LNCaP clone FGC (cell line): ENCODE measurements around the gene SART1.
A peak's percentile ranks its signal among the peaks of the same experiment; 100 is the strongest.

Experiments used
- DNase-seq: peaks from one replicate; pipeline ENCODE4 v3.0.0-alpha.2; 2011; ENCODE audit warnings: low read depth
- H3K4me3 ChIP-seq: 2 replicates; pipeline ENCODE4 v1.5.1; 2011; ENCODE audit warnings: mild to moderate bottlenecking, low read depth, low read length, control low read depth
- TF ChIP-seq, protein P1 (sequence below): IDR thresholded peaks from 2 replicates; pipeline ENCODE4 v1.5.1; 2012; ENCODE audit warnings: mild to moderate bottlenecking; ENCODE audit not compliant: control insufficient read depth, insufficient read depth; ENCODE audit errors: extremely low read depth

The SART1 gene, protein sequence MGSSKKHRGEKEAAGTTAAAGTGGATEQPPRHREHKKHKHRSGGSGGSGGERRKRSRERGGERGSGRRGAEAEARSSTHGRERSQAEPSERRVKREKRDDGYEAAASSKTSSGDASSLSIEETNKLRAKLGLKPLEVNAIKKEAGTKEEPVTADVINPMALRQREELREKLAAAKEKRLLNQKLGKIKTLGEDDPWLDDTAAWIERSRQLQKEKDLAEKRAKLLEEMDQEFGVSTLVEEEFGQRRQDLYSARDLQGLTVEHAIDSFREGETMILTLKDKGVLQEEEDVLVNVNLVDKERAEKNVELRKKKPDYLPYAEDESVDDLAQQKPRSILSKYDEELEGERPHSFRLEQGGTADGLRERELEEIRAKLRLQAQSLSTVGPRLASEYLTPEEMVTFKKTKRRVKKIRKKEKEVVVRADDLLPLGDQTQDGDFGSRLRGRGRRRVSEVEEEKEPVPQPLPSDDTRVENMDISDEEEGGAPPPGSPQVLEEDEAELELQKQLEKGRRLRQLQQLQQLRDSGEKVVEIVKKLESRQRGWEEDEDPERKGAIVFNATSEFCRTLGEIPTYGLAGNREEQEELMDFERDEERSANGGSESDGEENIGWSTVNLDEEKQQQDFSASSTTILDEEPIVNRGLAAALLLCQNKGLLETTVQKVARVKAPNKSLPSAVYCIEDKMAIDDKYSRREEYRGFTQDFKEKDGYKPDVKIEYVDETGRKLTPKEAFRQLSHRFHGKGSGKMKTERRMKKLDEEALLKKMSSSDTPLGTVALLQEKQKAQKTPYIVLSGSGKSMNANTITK

DNA sequence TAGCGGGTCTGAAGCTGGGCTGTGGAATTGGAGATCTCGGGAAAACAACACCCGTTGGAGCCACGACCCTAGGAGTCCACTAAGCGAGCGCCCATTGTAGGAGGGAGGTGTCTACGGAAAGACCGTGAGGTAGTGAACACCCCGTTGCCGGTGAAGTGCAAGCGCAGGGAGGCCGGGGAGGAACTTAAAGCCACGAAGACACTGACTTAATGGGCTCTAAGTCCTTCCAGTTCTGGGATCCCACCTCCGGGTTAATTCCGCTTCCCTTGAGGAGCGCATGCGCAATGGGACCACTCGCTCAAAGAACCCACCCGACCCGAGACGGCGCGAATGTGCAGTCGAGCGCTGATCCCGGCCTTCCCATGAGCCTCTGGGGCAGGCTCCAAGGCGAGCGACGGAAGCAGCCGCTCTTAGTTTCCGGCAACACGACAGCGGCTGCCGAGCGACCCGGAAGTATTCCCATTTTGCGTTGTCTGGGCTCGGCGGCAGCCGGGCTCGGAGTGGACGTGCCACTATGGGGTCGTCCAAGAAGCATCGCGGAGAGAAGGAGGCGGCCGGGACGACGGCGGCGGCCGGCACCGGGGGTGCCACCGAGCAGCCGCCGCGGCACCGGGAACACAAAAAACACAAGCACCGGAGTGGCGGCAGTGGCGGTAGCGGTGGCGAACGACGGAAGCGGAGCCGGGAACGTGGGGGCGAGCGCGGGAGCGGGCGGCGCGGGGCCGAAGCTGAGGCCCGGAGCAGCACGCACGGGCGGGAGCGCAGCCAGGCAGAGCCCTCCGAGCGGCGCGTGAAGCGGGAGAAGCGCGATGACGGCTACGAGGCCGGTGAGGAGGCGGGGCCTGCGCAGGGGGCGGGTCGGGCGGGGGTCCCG, at the start of gene SART1:
TSS of gene SART1 (plus strand) at position 468 of the 874 bp plus-strand sequence. CDS start at position 515, 47 bp downstream.
- TF ChIP-seq, protein P1, sequence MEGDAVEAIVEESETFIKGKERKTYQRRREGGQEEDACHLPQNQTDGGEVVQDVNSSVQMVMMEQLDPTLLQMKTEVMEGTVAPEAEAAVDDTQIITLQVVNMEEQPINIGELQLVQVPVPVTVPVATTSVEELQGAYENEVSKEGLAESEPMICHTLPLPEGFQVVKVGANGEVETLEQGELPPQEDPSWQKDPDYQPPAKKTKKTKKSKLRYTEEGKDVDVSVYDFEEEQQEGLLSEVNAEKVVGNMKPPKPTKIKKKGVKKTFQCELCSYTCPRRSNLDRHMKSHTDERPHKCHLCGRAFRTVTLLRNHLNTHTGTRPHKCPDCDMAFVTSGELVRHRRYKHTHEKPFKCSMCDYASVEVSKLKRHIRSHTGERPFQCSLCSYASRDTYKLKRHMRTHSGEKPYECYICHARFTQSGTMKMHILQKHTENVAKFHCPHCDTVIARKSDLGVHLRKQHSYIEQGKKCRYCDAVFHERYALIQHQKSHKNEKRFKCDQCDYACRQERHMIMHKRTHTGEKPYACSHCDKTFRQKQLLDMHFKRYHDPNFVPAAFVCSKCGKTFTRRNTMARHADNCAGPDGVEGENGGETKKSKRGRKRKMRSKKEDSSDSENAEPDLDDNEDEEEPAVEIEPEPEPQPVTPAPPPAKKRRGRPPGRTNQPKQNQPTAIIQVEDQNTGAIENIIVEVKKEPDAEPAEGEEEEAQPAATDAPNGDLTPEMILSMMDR, result no peak
- peak; percentile 86 for DNase-seq
- H3K4me3 ChIP-seq, result peak within 1 kb of the TSS; percentile 72

DNA sequence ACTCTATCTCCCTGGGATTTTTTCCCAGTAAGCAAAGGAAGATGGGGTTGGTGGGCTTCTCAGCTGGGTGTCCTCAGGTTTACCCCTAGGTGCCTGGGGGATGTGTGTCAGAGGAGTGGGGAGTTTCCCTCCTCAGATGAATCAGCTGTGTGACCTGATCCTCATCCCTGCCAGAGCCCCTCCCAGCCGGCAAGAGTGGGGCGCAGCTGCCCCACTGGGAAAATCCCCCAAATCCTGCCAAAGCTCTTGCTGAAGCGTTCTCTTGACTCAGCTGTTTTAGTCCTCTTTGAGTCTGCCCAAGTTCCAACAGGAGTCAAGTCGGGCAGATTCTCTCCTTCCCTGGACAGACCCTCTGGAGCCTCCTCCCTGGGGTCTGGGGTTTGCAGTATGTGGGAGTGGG, 48.7 kb upstream of the SART1 start:
- TF ChIP-seq, protein P1, result no peak
- DNase-seq, result no peak
- no peak overlapping the region for H3K4me3 ChIP-seq

DNA sequence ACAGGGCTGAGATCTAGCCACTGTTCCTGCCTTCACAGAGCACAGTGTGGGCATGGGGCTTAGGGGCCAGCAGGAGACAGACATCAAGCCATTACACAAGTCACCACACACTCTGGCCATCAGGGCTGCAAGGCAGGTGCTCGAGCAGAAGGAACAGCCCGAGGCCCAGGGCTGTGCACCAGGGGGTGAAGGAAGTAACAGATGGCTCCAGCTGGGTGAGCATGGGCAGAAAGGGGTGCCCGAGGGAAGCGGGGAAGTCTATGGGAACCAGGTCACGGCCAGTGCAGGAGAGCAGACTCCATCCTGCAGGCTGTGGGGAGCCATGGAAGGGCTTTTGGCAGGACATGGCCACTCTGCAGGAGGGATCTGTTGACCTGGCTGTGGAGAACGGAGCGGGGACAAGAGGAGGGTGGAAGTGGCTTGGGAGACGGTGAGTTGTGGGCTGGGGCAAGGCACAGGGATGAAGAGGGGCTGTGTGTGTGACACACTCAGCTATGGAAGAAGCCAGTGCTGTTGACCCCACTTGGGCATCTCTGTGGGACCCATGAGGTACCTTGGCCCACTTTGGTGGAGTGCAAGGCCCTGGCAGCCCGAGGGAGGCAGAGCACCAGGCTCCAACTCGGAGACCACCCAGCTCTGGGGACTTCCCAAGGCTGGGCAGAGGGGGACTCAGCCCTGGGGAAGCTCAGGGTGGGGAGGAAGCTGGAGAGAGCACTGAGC, 46.3 kb upstream of the SART1 start:
- no peak for DNase-seq
- TF ChIP-seq, protein P1, result no peak
- H3K4me3 ChIP-seq, result no peak overlapping the region

DNA sequence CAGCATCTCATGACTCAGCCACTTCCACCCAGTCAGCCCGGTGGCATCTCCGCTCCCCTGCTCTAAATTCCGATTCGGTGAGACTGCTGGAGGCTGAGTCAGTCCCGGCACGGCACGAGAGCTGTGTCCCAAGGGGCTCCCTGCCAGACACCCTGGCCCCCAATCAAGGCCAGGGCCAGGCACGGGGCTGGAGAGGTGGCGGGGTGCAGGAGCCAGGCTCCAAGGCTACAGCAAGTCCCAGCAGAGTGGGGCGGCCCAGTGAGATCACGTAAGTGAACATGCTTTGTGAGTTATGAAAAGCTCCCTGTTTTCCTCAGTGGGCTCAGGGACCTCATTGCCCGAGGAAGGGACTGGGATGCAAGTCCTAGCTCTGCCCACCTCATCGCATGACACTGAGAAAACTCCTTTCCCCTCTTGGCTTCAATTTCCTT, 45.7 kb upstream of the SART1 start:
- TF ChIP-seq, protein P1, result no peak
- no peak overlapping the region for H3K4me3 ChIP-seq
- DNase-seq, result no peak

DNA sequence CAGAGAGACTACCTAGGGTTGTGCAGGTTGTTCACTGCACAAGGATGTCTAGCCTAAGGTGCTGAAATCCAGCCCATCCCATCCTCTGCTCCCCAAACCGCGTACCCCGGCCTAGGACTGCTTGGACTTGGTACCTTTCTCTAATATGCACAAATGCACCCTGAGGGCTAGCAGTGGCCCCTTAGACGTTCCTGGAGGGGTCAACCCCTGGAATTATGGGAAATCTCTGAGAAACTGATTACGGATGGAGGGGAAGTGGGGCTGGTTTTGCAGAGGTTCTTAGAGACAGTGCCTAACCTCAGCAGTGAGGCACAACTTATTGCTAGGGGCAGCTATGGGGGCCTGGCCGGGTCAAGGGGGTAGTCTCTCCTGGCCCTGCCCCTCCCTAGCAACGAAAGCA, 45.1 kb upstream of the SART1 start:
- H3K4me3 ChIP-seq, result no peak overlapping the region
- TF ChIP-seq, protein P1, result no peak
- no peak for DNase-seq

DNA sequence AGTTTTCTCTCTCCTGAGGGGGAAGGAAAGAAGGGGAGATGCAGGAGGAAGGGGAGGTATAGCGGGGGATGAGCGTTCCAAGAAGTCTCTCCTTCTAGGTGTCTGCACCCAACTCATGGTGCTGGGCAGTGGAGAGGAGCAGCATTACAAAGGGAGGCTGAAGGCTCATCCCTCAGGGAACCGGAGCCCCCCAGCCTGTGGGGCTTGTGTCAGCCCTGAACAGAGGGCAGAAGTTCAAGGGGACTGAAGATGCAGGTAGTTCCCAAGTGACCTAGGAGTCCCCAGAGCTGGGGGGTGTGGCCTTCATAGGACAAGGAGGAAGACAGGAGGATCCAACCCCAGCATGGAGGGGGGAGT, 44.5 kb upstream of the SART1 start:
- no peak for DNase-seq
- TF ChIP-seq, protein P1, result no peak
- H3K4me3 ChIP-seq, result no peak overlapping the region
